ENCODE data around the gene WDR33.

GRCh38 chr2:127664065-127664894 lies 146.7 kb downstream of the WDR33 start:
- TF ChIP-seq CTCF (IDR thresholded peaks at IDR 0.05; ENCODE audit: low read length) (no peak), EZH2 (IDR thresholded peaks at IDR 0.05; ENCODE audit: borderline replicate concordance, low read length) (no peak)

Data from OCI-LY1 (cell line).